Ishikawa (cell line): Measurements from ENCODE around the gene LY86.

Source experiments
- CEBPB ChIP-seq: IDR thresholded peaks from 2 replicates; pipeline ENCODE4 v1.6.1; 2012
- CREB1 ChIP-seq: IDR thresholded peaks from 2 replicates; pipeline ENCODE4 v1.6.1; 2012; ENCODE audit warnings: low read depth
- EGR1 ChIP-seq: IDR thresholded peaks from 2 replicates; pipeline ENCODE4 v1.6.1; 2012
- EP300 ChIP-seq: IDR thresholded peaks from 2 replicates; pipeline ENCODE4 v1.6.1; 2012; ENCODE audit warnings: borderline replicate concordance
- FOXM1 ChIP-seq: IDR thresholded peaks from 2 replicates; pipeline ENCODE4 v1.6.1; 2012; ENCODE audit warnings: low read depth, borderline replicate concordance
- MAX ChIP-seq: IDR thresholded peaks from 2 replicates; pipeline ENCODE4 v1.6.1; 2012
- NFIC ChIP-seq: IDR thresholded peaks from 2 replicates; pipeline ENCODE4 v1.6.1; 2012
- RAD21 ChIP-seq: IDR thresholded peaks from 2 replicates; pipeline ENCODE4 v1.6.1; 2012; ENCODE audit warnings: low read depth
- TAF1 ChIP-seq: IDR thresholded peaks from 2 replicates; pipeline ENCODE4 v1.6.1; 2012; ENCODE audit warnings: low read depth, mild to moderate bottlenecking
- TCF12 ChIP-seq: IDR thresholded peaks from 2 replicates; pipeline ENCODE4 v1.6.1; 2012; ENCODE audit warnings: low read depth
- TEAD4 ChIP-seq: IDR thresholded peaks from 2 replicates; pipeline ENCODE4 v1.6.1; 2012
- YY1 ChIP-seq: IDR thresholded peaks from 2 replicates; pipeline ENCODE4 v1.6.1; 2012; ENCODE audit warnings: low read depth
- ZBTB7A ChIP-seq: IDR thresholded peaks from 2 replicates; pipeline ENCODE4 v1.6.1; 2012; ENCODE audit warnings: low read depth
- TF ChIP-seq, protein P1 (sequence below): IDR thresholded peaks from 2 replicates; pipeline ENCODE4 v1.6.1; 2012
- TF ChIP-seq, protein P2 (sequence below): IDR thresholded peaks from 2 replicates; pipeline ENCODE4 v1.6.1; 2012; ENCODE audit warnings: low read depth, mild to moderate bottlenecking

Gene LY86

DNA sequence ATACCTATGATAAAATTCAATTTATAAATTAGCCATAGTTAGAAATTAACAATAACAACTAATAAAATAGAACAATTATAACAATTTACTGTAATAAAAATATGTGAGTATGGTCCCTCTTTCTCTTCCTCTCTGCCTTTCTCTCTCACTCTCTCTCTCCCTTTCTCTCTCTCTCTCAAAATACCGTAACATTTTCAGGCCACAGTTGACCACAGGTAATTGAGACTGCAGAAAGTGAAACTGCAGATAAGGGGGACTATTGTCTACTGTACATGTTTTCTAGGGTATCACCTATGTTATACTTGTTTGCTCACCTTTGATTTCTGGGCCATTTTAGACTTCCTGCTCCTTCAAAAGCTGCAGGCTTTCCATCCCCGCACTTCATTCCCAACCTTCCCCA is 46.8 kb downstream of the LY86 start:
- TF ChIP-seq TAF1 (no peak), EP300 (no peak), MAX (no peak), CEBPB (no peak), RAD21 (no peak)

GRCh38 chr6:6635869-6636268 is 47.3 kb downstream of the LY86 start:
- TF ChIP-seq CREB1 = no peak
- TF ChIP-seq, protein P1, sequence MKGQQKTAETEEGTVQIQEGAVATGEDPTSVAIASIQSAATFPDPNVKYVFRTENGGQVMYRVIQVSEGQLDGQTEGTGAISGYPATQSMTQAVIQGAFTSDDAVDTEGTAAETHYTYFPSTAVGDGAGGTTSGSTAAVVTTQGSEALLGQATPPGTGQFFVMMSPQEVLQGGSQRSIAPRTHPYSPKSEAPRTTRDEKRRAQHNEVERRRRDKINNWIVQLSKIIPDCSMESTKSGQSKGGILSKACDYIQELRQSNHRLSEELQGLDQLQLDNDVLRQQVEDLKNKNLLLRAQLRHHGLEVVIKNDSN = no peak
- no peak for TF ChIP-seq ZBTB7A
- TF ChIP-seq FOXM1 = no peak
- no peak for TF ChIP-seq YY1
- TF ChIP-seq TCF12 = no peak

GRCh38 chr6:6639572-6639971 is 51.1 kb downstream of the LY86 start:
- TF ChIP-seq, protein P2, sequence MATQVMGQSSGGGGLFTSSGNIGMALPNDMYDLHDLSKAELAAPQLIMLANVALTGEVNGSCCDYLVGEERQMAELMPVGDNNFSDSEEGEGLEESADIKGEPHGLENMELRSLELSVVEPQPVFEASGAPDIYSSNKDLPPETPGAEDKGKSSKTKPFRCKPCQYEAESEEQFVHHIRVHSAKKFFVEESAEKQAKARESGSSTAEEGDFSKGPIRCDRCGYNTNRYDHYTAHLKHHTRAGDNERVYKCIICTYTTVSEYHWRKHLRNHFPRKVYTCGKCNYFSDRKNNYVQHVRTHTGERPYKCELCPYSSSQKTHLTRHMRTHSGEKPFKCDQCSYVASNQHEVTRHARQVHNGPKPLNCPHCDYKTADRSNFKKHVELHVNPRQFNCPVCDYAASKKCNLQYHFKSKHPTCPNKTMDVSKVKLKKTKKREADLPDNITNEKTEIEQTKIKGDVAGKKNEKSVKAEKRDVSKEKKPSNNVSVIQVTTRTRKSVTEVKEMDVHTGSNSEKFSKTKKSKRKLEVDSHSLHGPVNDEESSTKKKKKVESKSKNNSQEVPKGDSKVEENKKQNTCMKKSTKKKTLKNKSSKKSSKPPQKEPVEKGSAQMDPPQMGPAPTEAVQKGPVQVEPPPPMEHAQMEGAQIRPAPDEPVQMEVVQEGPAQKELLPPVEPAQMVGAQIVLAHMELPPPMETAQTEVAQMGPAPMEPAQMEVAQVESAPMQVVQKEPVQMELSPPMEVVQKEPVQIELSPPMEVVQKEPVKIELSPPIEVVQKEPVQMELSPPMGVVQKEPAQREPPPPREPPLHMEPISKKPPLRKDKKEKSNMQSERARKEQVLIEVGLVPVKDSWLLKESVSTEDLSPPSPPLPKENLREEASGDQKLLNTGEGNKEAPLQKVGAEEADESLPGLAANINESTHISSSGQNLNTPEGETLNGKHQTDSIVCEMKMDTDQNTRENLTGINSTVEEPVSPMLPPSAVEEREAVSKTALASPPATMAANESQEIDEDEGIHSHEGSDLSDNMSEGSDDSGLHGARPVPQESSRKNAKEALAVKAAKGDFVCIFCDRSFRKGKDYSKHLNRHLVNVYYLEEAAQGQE = no peak
- no peak for TF ChIP-seq TCF12
- no peak for TF ChIP-seq CREB1
- no peak for TF ChIP-seq MAX
- TF ChIP-seq YY1 = no peak
- TF ChIP-seq EGR1 = no peak
- no peak for TF ChIP-seq TEAD4
- no peak for TF ChIP-seq RAD21
- no peak for TF ChIP-seq NFIC
- no peak for TF ChIP-seq ZBTB7A
- TF ChIP-seq, protein P1 = no peak
- no peak for TF ChIP-seq FOXM1
- no peak for TF ChIP-seq CEBPB

DNA sequence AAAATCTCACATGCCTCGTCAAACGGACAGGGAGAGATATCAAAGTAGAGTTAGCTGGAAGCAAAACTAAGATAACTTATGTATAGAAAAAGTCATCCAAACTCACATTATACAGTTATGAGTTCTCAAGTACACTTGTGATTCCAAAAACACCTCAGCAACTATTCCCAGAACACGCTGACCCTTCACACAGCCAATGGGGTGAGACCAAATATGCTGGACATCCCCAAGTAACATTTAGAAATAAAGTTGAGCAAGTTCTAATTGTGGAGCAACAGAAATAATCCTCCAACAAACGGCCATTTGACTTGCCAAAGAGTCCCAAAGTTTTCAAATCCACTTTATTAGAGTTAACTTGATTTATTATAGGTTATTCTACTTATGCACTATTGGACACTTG is 52.4 kb downstream of the LY86 start:
- TF ChIP-seq MAX (no peak), CEBPB (no peak), TCF12 (no peak), ZBTB7A (no peak), TAF1 (no peak), FOXM1 (no peak), CREB1 (no peak), TEAD4 (no peak), EP300 (no peak), EGR1 (no peak), YY1 (no peak), NFIC (no peak), RAD21 (no peak)
- TF ChIP-seq, protein P1 = no peak
- TF ChIP-seq, protein P2 = no peak

DNA sequence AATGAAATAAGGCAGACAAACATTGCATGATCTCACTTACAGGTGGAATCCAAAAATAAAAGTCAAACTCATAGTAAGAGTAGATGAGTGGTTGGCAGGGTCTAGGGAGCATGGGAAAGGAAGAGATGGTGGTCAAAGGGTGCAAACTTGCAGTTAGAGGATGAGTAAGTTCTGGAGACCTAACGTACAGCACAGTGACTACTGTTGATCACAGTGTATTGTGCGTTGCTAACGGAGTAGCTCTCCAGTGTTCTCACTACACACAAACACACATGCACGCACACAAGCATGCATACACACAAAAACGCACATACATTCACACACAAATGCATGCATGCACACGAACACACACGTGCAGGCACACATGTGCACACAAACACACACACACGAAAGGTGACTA is 54.9 kb downstream of the LY86 start:
- TF ChIP-seq, protein P2 = no peak
- TF ChIP-seq EGR1 (no peak), CREB1 (no peak), MAX (no peak), ZBTB7A (no peak), FOXM1 (no peak), NFIC (no peak), TAF1 (no peak), YY1 (no peak), RAD21 (no peak), TEAD4 (no peak), CEBPB (no peak), EP300 (no peak)
